Thyroid gland (tissue), 4 donors: ENCODE data around the gene CABS1. TPM values are rescaled to one million over a fixed set of nuclear protein-coding genes. Genes with fewer than 3 reads are reported as not detected.

Experiments used
- DNase-seq, 2 donors: peaks; one replicate each; pipeline ENCODE4 v3.0.0-alpha.2; 2019
- H3K27ac ChIP-seq, 3 donors: fragments of 200-600 bp; sonication (generic); 1 replicate in 2 of 3; 2 replicates in 1 of 3; pipeline ENCODE4 v1.5.1; 2016 to 2019; ENCODE audit warnings: mild to moderate bottlenecking in 1 of 3, moderate library complexity in 1 of 3
- H3K27me3 ChIP-seq: fragments of 200-600 bp; sonication (generic); one replicate; pipeline ENCODE4 v1.5.1; 2019
- H3K36me3 ChIP-seq, 2 donors: fragments of 200-600 bp; sonication (generic); one replicate each; pipeline ENCODE4 v1.5.1; 2016 to 2019
- H3K4me1 ChIP-seq, 2 donors: fragments of 200-600 bp; sonication (generic); one replicate each; pipeline ENCODE4 v1.5.1; 2017 to 2019
- H3K4me3 ChIP-seq, 3 donors: fragments of 200-600 bp; sonication (generic); replicated peaks in 1 of 3; 1 replicate in 2 of 3; 2 replicates in 1 of 3; pipeline ENCODE4 v1.5.1; 2016; ENCODE audit warnings: mild to moderate bottlenecking in 1 of 3
- H3K9me3 ChIP-seq: fragments of 200-600 bp; sonication (generic); one replicate; pipeline ENCODE4 v1.5.1; 2017
- POLR2A ChIP-seq, 2 donors: fragments of 450-650 bp; IDR thresholded peaks; one replicate each; pipeline ENCODE4 v1.6.1; 2017; ENCODE audit warnings: antibody characterized with exemption in 2 of 2, mild to moderate bottlenecking in 2 of 2, moderate library complexity in 1 of 2
- WGBS, 2 donors: methylation state at CpG; one replicate each; pipeline ENCODE4 v1.1.5; 2017; 5-methylcytosine and 5-hydroxymethylcytosine counted together
- intact Hi-C: fragments of 100-400 bp; cut with DNase I; formaldehyde crosslinking; loops from one replicate; pipeline ENCODE4 v1.15.1; 2023
- total RNA-seq, 4 donors: library from RNA; depleted of rRNA; stranded (reverse); fragments of >200 nt; gene quantifications; one replicate each; pipeline ENCODE4 v1.2.3, GENCODE V29; 2016
- TF ChIP-seq, protein P1 (sequence below), 6 experiments: fragments of 200-600 bp in 3 of 6; fragments of 450-650 bp in 3 of 6; sonication (generic) in 3 of 6; IDR thresholded peaks; one replicate each; pipeline ENCODE4 v1.5.1; 2016 to 2019; ENCODE audit warnings: antibody characterized with exemption in 6 of 6, mild to moderate bottlenecking in 2 of 6, inconsistent platforms in 1 of 6, moderate library complexity in 1 of 6

CABS1 gene
- not detected for total RNA-seq

DNA sequence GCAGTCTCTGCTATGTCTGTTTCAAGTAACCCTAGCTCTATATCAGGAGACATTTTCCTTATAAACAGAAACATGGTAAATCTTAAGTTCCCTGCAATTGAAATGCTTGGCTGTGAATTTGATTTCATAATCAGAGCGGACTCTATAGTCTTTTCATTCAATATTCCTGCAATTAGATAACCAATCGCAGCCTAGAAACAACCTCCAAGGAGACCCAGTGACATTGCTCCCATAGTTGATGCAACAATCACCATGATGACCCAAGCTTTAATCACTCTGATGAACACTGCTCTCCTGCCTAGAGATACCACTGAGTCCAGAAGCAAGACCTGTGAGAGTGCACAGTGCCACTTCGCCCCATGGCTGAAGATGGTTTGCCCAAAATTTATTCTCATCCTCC is at the start of gene CABS1:
Gene CABS1, plus strand, starts transcription at position 301 of the 400 bp plus-strand sequence. Its CDS starts 59 bp downstream, at position 360.
- no peak for DNase-seq
- Histone ChIP-seq H3K4me3 (no peak within 1 kb of the TSS), H3K27ac (no peak within 1 kb of the TSS), H3K4me1 (peaks cover 0 to 10% of the 10 kb centered on the region in 2 donors), H3K27me3 (no peaks in the 10 kb centered on the region), H3K36me3 (no peaks in the 10 kb centered on the region), H3K9me3 (no peaks in the 10 kb centered on the region)
- TF ChIP-seq, protein P1, sequence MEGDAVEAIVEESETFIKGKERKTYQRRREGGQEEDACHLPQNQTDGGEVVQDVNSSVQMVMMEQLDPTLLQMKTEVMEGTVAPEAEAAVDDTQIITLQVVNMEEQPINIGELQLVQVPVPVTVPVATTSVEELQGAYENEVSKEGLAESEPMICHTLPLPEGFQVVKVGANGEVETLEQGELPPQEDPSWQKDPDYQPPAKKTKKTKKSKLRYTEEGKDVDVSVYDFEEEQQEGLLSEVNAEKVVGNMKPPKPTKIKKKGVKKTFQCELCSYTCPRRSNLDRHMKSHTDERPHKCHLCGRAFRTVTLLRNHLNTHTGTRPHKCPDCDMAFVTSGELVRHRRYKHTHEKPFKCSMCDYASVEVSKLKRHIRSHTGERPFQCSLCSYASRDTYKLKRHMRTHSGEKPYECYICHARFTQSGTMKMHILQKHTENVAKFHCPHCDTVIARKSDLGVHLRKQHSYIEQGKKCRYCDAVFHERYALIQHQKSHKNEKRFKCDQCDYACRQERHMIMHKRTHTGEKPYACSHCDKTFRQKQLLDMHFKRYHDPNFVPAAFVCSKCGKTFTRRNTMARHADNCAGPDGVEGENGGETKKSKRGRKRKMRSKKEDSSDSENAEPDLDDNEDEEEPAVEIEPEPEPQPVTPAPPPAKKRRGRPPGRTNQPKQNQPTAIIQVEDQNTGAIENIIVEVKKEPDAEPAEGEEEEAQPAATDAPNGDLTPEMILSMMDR (IDR thresholded peaks at IDR 0.05): no peak
- TF ChIP-seq POLR2A (IDR thresholded peaks at IDR 0.05): no peak
- 98% methylated on average over 3 of the region's 3 CpGs for WGBS, 2 donors
- intact Hi-C loops: no loop called here

DNA sequence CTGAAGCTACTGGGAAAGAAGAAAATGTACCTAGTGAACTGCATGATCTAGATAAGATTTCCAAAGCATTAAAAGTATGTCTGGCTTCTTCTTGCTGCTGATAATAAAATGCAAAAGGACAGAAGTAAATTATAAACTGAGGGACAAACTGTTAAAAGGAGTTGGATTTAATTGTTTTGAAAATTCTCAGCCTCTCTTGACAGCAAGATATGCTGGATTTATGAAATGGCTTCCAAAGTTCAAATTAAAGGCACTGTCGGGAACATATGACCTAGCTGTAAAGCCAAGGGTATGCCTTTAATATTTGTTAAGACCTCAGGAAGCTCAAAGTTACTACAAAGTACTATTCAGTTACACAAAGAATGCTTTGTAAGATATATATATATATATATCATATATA is 46.1 kb upstream of the CABS1 start:
- intact Hi-C loops: no loop called here
- no peak for DNase-seq
- Histone ChIP-seq H3K36me3 (no peaks in the 10 kb centered on the region), H3K4me3 (no peak overlapping the region), H3K4me1 (no peaks in the 10 kb centered on the region), H3K9me3 (no peaks in the 10 kb centered on the region), H3K27ac (no peak overlapping the region), H3K27me3 (no peaks in the 10 kb centered on the region)
- 74 to 84% methylated on average over 1 of the region's 1 CpG for WGBS, 2 donors
- no peak for TF ChIP-seq POLR2A (IDR thresholded peaks at IDR 0.05)
- TF ChIP-seq, protein P1 (IDR thresholded peaks at IDR 0.05): no peak

DNA sequence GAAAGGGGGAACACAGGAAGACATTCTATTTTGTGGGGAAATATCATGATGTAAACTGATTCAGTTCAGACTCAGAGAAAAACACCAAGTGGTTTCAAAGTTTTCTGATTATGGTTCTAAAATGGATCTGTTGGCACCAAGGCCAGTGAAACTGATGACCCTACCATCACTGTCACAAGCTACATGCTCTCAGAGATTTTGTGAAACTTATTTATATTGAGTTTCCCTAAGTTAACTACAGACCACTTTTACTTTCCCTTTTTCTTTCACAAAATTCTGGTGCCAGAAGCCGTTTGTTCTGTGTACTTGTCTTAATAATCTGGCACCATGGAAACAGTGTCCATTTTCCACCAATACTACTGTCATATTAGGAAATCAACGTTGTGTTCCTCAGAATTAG is 43.4 kb upstream of the CABS1 start:
- Histone ChIP-seq H3K27me3 (no peaks in the 10 kb centered on the region), H3K4me1 (no peaks in the 10 kb centered on the region), H3K27ac (no peak overlapping the region), H3K9me3 (no peaks in the 10 kb centered on the region), H3K36me3 (no peaks in the 10 kb centered on the region), H3K4me3 (no peak overlapping the region)
- TF ChIP-seq, protein P1 (IDR thresholded peaks at IDR 0.05): no peak
- TF ChIP-seq POLR2A (IDR thresholded peaks at IDR 0.05): no peak
- no peak for DNase-seq
- intact Hi-C loops: no loop called here
- 58 to 72% methylated on average over 2 of the region's 2 CpGs for WGBS, 2 donors

DNA sequence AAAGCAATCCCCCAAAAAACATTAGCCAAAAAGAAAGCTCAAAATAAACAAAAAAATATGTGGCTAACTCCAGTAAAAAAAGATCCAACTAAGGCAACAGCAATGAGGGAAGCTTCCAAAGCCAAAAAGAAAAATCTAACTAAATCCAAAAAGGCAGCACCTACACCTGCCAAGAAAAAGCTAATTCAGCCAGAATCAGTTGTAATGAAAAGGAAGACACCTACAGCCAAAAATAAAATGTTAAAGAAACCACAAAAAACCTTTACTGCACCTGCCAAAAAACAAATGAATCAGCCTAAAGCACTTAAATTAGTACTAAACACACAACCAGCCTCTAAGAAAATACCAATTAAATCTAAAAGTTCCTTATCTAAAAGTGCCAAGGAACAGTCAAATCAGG is 37.2 kb upstream of the CABS1 start:
- Histone ChIP-seq H3K36me3 (no peaks in the 10 kb centered on the region), H3K27me3 (no peaks in the 10 kb centered on the region), H3K4me1 (no peaks in the 10 kb centered on the region), H3K27ac (no peak overlapping the region), H3K9me3 (no peaks in the 10 kb centered on the region), H3K4me3 (no peak overlapping the region)
- intact Hi-C loops: no loop called here
- no peak for DNase-seq
- no peak for TF ChIP-seq POLR2A (IDR thresholded peaks at IDR 0.05)
- TF ChIP-seq, protein P1 (IDR thresholded peaks at IDR 0.05): no peak

DNA sequence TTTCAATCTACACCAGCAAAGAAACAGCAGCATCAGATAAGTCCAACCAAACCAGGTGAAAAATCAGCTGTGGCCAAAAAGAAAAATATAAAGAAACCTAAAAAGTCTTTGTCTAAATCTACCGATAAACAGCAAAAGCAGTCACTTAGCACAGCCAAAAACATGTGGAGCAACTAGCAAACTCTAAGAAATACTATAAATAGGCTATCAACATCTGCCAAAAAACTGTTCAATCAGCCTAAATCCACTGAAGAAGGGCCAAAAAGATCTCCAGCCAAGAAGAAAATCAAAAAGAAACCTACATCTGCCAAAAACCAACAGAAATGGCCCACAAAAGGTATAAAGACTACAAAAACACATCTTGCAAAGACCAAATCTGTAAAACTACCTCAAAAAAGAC is 36.7 kb upstream of the CABS1 start:
- Histone ChIP-seq H3K27ac (no peak overlapping the region), H3K9me3 (no peaks in the 10 kb centered on the region), H3K36me3 (no peaks in the 10 kb centered on the region), H3K27me3 (no peaks in the 10 kb centered on the region), H3K4me3 (no peak overlapping the region), H3K4me1 (no peaks in the 10 kb centered on the region)
- intact Hi-C loops: no loop called here
- no peak for TF ChIP-seq POLR2A (IDR thresholded peaks at IDR 0.05)
- TF ChIP-seq, protein P1 (IDR thresholded peaks at IDR 0.05): no peak
- 37 to 78% methylated on average over 1 of the region's 1 CpG for WGBS, 2 donors
- DNase-seq: no peak
